ENCODE data around the gene PAEP.

PAEP gene

GRCh38 chr9:135602789-135603481, 41.4 kb downstream of the PAEP start:
- Histone ChIP-seq H3K27me3 (ENCODE audit: insufficient read depth, poor library complexity, severe bottlenecking) (no peaks in the 10 kb centered on the region), H3K27ac (replicated peaks) (no peak overlapping the region), H3K4me3 (replicated peaks; ENCODE audit: insufficient read depth, low read length) (no peak overlapping the region)
- DNase-seq (ENCODE audit: low read depth in 1 of 2, low spot score in 1 of 2) = peak; percentile 13 to 36
- TF ChIP-seq POLR2AphosphoS5 (IDR thresholded peaks at IDR 0.05; ENCODE audit: low read depth) = no peak
- TF ChIP-seq GABPA (IDR thresholded peaks at IDR 0.05; ENCODE audit: low read depth) = no peak
- peak; percentile 51 for TF ChIP-seq CTCF (IDR thresholded peaks at IDR 0.05; ENCODE audit: insufficient read depth, low read length)

GRCh38 chr9:135604437-135605237, 43.1 kb downstream of the PAEP start:
- Histone ChIP-seq H3K4me3 (replicated peaks; ENCODE audit: insufficient read depth, low read length) (no peak overlapping the region), H3K27ac (replicated peaks) (no peak overlapping the region), H3K27me3 (ENCODE audit: insufficient read depth, poor library complexity, severe bottlenecking) (no peaks in the 10 kb centered on the region)
- TF ChIP-seq REST (IDR thresholded peaks at IDR 0.05; ENCODE audit: insufficient replicate concordance, low read depth) = no peak
- TF ChIP-seq SPI1 (IDR thresholded peaks at IDR 0.05; ENCODE audit: borderline replicate concordance, low read depth) = no peak
- no peak for TF ChIP-seq CTCF (IDR thresholded peaks at IDR 0.05; ENCODE audit: insufficient read depth, low read length)
- no peak for TF ChIP-seq POLR2AphosphoS5 (IDR thresholded peaks at IDR 0.05; ENCODE audit: low read depth)
- no peak for TF ChIP-seq GABPA (IDR thresholded peaks at IDR 0.05; ENCODE audit: low read depth)
- DNase-seq (ENCODE audit: low read depth in 1 of 2, low spot score in 1 of 2) = no peak

- no peaks in the 10 kb centered on the region for H3K27me3 ChIP-seq (ENCODE audit: insufficient read depth, poor library complexity, severe bottlenecking)
- no peak overlapping the region for H3K4me3 ChIP-seq (replicated peaks; ENCODE audit: insufficient read depth, low read length)
- no peak for DNase-seq (ENCODE audit: low read depth in 1 of 2, low spot score in 1 of 2)
- no peak overlapping the region for H3K27ac ChIP-seq (replicated peaks)
- TF ChIP-seq CTCF (IDR thresholded peaks at IDR 0.05; ENCODE audit: insufficient read depth, low read length) = no peak
- TF ChIP-seq SPI1 (IDR thresholded peaks at IDR 0.05; ENCODE audit: borderline replicate concordance, low read depth) = no peak
- TF ChIP-seq GABPA (IDR thresholded peaks at IDR 0.05; ENCODE audit: low read depth) = no peak
- no peak for TF ChIP-seq POLR2AphosphoS5 (IDR thresholded peaks at IDR 0.05; ENCODE audit: low read depth)
- no peak for TF ChIP-seq REST (IDR thresholded peaks at IDR 0.05; ENCODE audit: insufficient replicate concordance, low read depth)
These were observed 43.8 kb downstream of the PAEP start for GRCh38 chr9:135605238-135605781.

Data from HL-60 (cell line).